Adipocyte (in vitro differentiated cells): Measurements from ENCODE around the gene AP1M1.
"Not testable (repeated sequence)": the region's sequence is repeated elsewhere in the genome, so short reads cannot be mapped to it uniquely, and the experiment has no call there.

Source experiments
- DNase-seq: peaks from one replicate; pipeline ENCODE4 v3.0.0-alpha.2; 2015; ENCODE audit warnings: low read depth
- H3K27me3 ChIP-seq: replicated peaks from 2 replicates; pipeline ENCODE4 v1.7.0; 2013; ENCODE audit warnings: mild to moderate bottlenecking, low read length, moderate library complexity; ENCODE audit not compliant: control insufficient read depth, insufficient read depth
- H3K36me3 ChIP-seq: 2 replicates; pipeline ENCODE4 v1.7.0; 2013; ENCODE audit warnings: low read length, mild to moderate bottlenecking, moderate library complexity; ENCODE audit not compliant: control insufficient read depth, insufficient read depth, severe bottlenecking
- H3K4me1 ChIP-seq: 2 replicates; pipeline ENCODE4 v1.7.0; 2013; ENCODE audit warnings: mild to moderate bottlenecking, low read length, moderate library complexity; ENCODE audit not compliant: control insufficient read depth, insufficient read depth
- H3K4me3 ChIP-seq: 2 replicates; pipeline ENCODE4 v1.7.0; 2013; ENCODE audit warnings: mild to moderate bottlenecking, low read length, moderate library complexity
- H3K9ac ChIP-seq: 2 replicates; pipeline ENCODE4 v1.7.0; 2013; ENCODE audit warnings: mild to moderate bottlenecking, low read length, moderate library complexity
- H3K9me3 ChIP-seq: 2 replicates; pipeline ENCODE4 v1.7.0; 2013; ENCODE audit warnings: mild to moderate bottlenecking, low read length, moderate library complexity; ENCODE audit not compliant: control insufficient read depth

The AP1M1 gene

GRCh38 chr19:16161840-16162239 lies 35.9 kb upstream of the AP1M1 start:
- H3K4me3 ChIP-seq = no peak overlapping the region
- H3K4me1 ChIP-seq = peaks cover 6% of the 10 kb centered on the region
- no peaks in the 10 kb centered on the region for H3K36me3 ChIP-seq
- DNase-seq = peak; percentile 67
- H3K27me3 ChIP-seq = no peaks in the 10 kb centered on the region
- no peaks in the 10 kb centered on the region for H3K9me3 ChIP-seq
- no peak overlapping the region for H3K9ac ChIP-seq

- Histone ChIP-seq H3K4me3 (no peak overlapping the region), H3K36me3 (no peaks in the 10 kb centered on the region), H3K4me1 (peaks cover 6% of the 10 kb centered on the region), H3K27me3 (no peaks in the 10 kb centered on the region), H3K9me3 (no peaks in the 10 kb centered on the region), H3K9ac (no peak overlapping the region)
- no peak for DNase-seq
Observed at GRCh38 chr19:16164222-16164890, 33.4 kb upstream of the AP1M1 start.

- H3K9ac ChIP-seq = no peak overlapping the region
- no peaks in the 10 kb centered on the region for H3K36me3 ChIP-seq
- DNase-seq = no peak
- peaks cover 4% of the 10 kb centered on the region for H3K27me3 ChIP-seq
- H3K9me3 ChIP-seq = no peaks in the 10 kb centered on the region
- H3K4me1 ChIP-seq = peaks cover under 1% of the 10 kb centered on the region
- H3K4me3 ChIP-seq = no peak overlapping the region
Observed at GRCh38 chr19:16166417-16166816, 31.3 kb upstream of the AP1M1 start.

GRCh38 chr19:16167055-16167454 lies 30.7 kb upstream of the AP1M1 start:
- no peak for DNase-seq
- no peak overlapping the region for H3K9ac ChIP-seq
- H3K27me3 ChIP-seq = peaks cover 6% of the 10 kb centered on the region
- no peaks in the 10 kb centered on the region for H3K9me3 ChIP-seq
- no peaks in the 10 kb centered on the region for H3K36me3 ChIP-seq
- no peaks in the 10 kb centered on the region for H3K4me1 ChIP-seq
- H3K4me3 ChIP-seq = no peak overlapping the region

- Histone ChIP-seq H3K4me1 (no peaks in the 10 kb centered on the region), H3K36me3 (no peaks in the 10 kb centered on the region), H3K27me3 (peaks cover 6% of the 10 kb centered on the region), H3K9me3 (no peaks in the 10 kb centered on the region), H3K4me3 (no peak overlapping the region), H3K9ac (no peak overlapping the region)
- no peak for DNase-seq
Observed at GRCh38 chr19:16168465-16169081, 29.1 kb upstream of the AP1M1 start.

GRCh38 chr19:16170134-16170533 lies 27.6 kb upstream of the AP1M1 start:
- Histone ChIP-seq H3K27me3 (peaks cover 6% of the 10 kb centered on the region), H3K4me1 (no peaks in the 10 kb centered on the region), H3K36me3 (no peaks in the 10 kb centered on the region), H3K9ac (no peak overlapping the region), H3K4me3 (no peak overlapping the region), H3K9me3 (peaks cover under 1% of the 10 kb centered on the region)
- DNase-seq = no peak

- no peak for DNase-seq
- H3K4me1 ChIP-seq = peaks cover 9% of the 10 kb centered on the region
- H3K9me3 ChIP-seq = peaks cover 8% of the 10 kb centered on the region
- no peaks in the 10 kb centered on the region for H3K36me3 ChIP-seq
- H3K27me3 ChIP-seq = peaks cover 4% of the 10 kb centered on the region
- H3K4me3 ChIP-seq = no peak overlapping the region
- no peak overlapping the region for H3K9ac ChIP-seq
Observed at GRCh38 chr19:16175954-16176353, 21.8 kb upstream of the AP1M1 start.

GRCh38 chr19:16178866-16179265 lies 18.8 kb upstream of the AP1M1 start:
- not testable (repeated sequence) for H3K9ac ChIP-seq, H3K9me3 ChIP-seq, DNase-seq, H3K36me3 ChIP-seq, H3K27me3 ChIP-seq, H3K4me3 ChIP-seq
- peaks cover 15% of the 10 kb centered on the region for H3K4me1 ChIP-seq

- H3K27me3 ChIP-seq = no peaks in the 10 kb centered on the region
- peak overlapping the region; percentile 59 for H3K9ac ChIP-seq
- peak overlapping the region; percentile 43 for H3K4me3 ChIP-seq
- H3K36me3 ChIP-seq = no peaks in the 10 kb centered on the region
- peaks cover 20% of the 10 kb centered on the region for H3K4me1 ChIP-seq
- peaks cover 2% of the 10 kb centered on the region for H3K9me3 ChIP-seq
- peak; percentile 91 for DNase-seq
Observed at GRCh38 chr19:16180611-16181010, 17.1 kb upstream of the AP1M1 start.

- DNase-seq = no peak
- Histone ChIP-seq H3K36me3 (peaks cover 13% of the 10 kb centered on the region), H3K4me1 (peaks cover 32% of the 10 kb centered on the region)
Observed at GRCh38 chr19:16184665-16185122, 13.0 kb upstream of the AP1M1 start.

GRCh38 chr19:16185123-16185767 lies 12.5 kb upstream of the AP1M1 start, which contains the start of gene FAM32A:
Gene FAM32A, plus strand, starts transcription at chr19:16185410. Its CDS starts 33 bp downstream, at chr19:16185443.
- peak; percentile 99 for DNase-seq
- Histone ChIP-seq H3K9ac (peak within 1 kb of the TSS; percentile 96), H3K4me3 (peak within 1 kb of the TSS; percentile 91), H3K36me3 (peaks cover 19% of the 10 kb centered on the region), H3K27me3 (no peaks in the 10 kb centered on the region), H3K9me3 (no peaks in the 10 kb centered on the region), H3K4me1 (peaks cover 28% of the 10 kb centered on the region)

More at GRCh38 chr19:16184665-16185122, 13.0 kb upstream of the AP1M1 start:
- H3K27me3 ChIP-seq = no peaks in the 10 kb centered on the region
- peak overlapping the region; percentile 96 for H3K9ac ChIP-seq
- no peaks in the 10 kb centered on the region for H3K9me3 ChIP-seq
- peak overlapping the region; percentile 91 for H3K4me3 ChIP-seq
